Activated T-helper 1 cell treated with anti-CD3 and anti-CD28 coated beads, Interleukin-2, amount 50 U/mL, for 16 hours (primary cell): ENCODE results near the gene NOL4L.

ENCODE experiments used
- DNase-seq, 2 donors: peaks; one replicate each; pipeline ENCODE4 v3.0.0-alpha.2; 2020; ENCODE audit warnings: low read depth in 1 of 2, low spot score in 1 of 2

Gene NOL4L

DNA sequence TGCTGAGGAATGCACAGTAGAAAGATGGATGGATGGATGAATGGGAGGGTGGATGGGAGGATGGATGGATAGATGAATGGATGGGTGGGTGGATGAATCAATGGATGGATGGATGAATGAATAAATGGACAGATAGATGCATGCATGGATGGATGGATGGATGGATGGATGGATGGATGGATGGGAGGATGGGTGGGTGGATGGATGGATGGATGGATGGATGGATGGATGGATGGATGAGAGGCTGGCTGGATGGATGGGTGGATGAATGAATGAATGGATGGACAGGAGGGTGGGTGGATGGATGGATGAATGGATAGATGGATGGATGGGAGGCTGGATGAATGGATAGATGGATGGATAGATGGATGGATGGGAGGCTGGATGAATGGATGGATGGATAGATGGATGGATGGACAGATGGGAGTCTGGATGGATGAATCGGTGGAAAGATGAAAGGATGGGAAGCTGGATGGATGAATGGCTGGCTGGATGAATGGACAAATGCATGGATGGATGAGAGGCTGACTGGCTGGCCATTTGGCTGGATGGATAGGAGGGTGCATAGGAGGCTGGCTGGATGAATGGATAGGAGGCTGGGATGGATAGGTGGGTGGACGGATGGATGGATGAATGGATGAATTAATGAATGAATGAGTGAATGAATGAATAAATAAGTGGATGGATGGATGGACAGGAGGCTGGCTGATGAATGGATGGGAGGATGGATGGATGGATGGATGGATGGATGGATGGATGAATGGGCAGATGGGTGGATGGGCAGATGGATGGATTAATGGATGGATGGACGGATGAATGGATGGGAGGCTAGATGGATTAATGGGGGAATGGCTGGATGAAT, 28.3 kb upstream of the NOL4L start:
- DNase-seq = no peak

DNA sequence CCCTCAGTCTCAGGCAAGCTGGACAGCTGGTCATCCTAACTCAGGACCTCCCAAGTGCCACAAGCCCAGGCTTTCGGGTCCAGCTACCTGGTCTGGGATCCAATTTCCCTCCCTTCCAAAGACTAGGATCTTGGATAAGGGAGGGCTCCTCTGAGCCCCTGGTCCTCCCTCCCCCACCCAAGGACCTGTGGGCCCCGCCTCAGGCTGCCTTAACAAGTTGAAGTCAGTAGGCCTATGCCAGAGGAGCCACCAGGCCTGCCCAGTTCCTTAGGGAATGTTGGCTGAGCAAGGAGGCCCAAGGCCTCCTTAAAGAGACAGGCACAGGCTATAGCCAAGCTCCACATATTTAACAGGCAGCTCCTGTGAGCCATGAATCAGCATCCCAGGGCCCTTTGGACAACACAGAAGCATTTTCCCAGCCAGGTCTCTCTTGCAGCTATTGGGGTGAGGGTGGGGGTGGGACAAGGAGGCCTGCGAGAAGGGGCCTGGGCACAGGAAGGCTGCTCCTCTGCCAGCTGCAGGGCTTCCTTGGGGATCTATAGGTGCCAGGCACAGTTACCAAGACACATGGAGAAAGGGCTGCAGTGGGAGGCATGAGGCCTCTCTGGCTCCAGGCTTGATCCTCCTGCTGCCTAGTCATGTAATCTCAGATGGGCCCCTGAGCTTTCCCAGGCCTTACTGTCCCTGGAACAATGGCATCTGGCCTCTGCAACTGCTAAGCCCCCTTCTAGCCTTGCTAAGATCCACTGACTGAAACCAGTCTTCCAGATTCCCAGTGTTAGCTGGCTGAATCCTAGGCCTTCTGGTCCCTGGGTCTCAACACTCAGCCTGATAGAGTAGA, 27.4 kb upstream of the NOL4L start:
- DNase-seq = no peak

- DNase-seq = no peak
Measured at GRCh38 chr20:32611868-32612267, 26.7 kb upstream of the NOL4L start.

GRCh38 chr20:32611286-32611685, 26.2 kb upstream of the NOL4L start:
- no peak for DNase-seq

GRCh38 chr20:32610472-32611218, 25.5 kb upstream of the NOL4L start:
- DNase-seq = no peak

- no peak for DNase-seq
Measured at GRCh38 chr20:32609993-32610392, 24.9 kb upstream of the NOL4L start.

DNA sequence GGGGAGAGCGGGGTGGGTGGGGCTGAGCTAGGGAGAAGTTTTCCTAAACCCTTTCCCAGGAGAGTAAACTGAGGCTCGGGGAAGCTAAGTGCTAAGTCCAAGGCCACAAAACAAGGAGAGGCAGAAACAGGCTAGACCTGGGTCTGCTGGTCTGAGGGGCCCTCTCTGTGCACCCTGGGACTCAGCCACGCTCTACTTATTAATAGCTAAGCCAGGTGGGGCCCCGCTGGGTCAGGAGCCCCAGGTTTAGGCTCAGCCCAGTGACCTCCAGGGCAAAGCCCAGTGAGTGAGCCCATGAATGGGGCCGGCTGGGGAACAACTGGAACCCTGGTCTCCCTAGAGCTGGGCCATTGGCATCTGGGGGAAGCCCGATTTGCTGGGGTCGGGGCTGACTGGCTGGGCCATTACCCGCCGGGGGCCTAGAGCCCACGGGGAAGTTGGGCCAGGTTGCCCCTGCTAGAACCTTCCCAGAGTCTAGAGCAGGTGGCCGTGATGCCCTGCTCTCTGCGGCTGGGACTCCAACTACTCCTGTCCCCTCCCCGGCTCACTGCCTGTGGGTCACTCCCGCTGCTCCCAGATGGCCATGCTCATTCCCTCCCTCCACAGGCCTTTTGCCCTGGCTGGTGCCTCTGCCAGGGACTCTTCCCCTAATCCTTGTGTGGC, 24.1 kb upstream of the NOL4L start:
- DNase-seq = no peak

DNA sequence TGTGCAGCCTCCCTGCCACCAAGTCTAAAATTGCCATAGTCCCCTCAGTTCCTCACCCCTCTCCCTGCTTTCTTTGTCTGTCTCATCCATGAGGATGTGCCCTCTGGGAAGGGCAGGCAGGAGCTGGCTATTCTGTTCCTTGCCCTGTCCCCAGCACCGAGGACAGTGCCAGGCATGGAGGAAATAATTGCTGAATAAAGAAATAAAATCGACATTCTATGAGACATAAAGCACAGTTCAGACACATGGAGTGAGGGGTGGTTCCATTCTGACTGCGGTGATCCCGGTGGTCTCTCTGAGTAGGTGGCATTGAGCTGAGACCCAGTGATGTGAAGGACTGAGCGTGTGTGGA, 23.5 kb upstream of the NOL4L start:
- DNase-seq = no peak

GRCh38 chr20:32607727-32608663, 22.9 kb upstream of the NOL4L start:
- no peak for DNase-seq

GRCh38 chr20:32607324-32607723, 22.2 kb upstream of the NOL4L start:
- no peak for DNase-seq

DNA sequence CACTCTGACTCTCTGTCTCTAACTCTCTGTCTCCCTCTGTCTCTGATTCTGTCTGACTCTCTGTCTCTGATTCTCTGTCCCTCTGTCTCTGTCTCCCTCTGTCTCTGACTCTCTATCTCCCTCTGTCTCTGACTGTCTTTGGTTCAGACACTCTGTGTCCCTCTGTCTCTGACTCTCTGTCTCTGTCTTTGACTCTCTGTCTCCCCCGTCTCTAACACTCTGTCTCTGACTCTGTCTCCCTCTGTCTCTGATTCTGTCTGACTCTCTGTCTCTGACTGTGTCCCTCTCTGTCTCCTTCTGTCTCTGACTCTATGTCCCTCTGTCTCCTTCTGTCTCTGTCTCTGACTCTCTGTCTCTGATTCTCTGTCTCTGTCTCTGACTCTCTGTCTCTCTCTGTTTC, 21.7 kb upstream of the NOL4L start:
- no peak for DNase-seq

GRCh38 chr20:32606107-32606506, 21.0 kb upstream of the NOL4L start:
- DNase-seq = no peak

GRCh38 chr20:32605167-32605656, 20.1 kb upstream of the NOL4L start:
- DNase-seq = no peak

- DNase-seq = no peak
Measured at GRCh38 chr20:32603046-32603726, 18.1 kb upstream of the NOL4L start.

DNA sequence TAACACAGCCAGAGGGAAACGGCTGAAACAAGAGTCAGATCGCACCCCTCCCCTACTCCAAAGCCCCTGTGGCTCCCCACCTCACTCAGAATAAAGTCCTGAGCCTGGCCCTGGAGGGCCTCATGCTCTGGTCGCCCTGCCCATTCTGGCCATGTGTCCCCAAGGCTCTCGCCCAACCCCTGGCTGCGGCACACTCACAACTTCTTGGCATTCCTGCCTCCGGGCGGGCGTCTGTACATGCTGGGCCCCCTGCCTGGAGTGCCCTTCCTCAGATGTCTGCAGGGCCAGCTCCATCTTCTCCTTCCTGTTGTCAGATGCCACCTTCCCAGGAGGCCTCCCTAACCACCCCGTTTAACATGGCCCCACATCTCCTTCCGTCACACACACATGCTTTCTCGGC, 17.1 kb upstream of the NOL4L start:
- DNase-seq = no peak

DNA sequence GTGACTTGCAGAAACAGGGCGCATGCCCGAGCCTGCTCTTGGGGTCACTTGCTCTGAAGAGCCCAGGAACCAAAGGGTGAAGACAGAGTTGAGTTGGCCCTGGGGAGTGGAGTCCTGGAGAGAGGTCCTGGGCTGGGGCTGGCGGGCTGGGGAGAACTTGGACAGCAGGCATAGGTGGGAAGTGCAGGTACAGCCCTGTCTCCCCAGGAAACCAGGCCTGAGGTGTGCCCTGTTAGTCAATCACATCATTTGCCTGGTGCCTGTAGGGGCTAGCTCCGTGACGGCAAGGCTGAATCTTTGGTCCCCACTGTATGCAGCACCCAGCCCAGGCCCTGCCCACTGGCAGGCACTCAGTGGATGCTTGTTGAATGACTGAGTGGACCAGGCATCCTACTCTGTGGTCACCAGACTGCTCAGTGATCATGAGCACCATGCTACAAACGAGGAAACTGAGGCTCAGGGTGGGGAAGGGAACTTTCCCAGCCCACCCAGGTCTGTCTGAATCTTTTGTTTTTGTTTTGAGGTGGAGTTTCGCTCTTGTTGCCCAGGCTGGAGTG, 15.6 kb upstream of the NOL4L start:
- no peak for DNase-seq

- no peak for DNase-seq
Measured at GRCh38 chr20:32599783-32600340, 14.7 kb upstream of the NOL4L start.

GRCh38 chr20:32598606-32599005, 13.5 kb upstream of the NOL4L start:
- no peak for DNase-seq

DNA sequence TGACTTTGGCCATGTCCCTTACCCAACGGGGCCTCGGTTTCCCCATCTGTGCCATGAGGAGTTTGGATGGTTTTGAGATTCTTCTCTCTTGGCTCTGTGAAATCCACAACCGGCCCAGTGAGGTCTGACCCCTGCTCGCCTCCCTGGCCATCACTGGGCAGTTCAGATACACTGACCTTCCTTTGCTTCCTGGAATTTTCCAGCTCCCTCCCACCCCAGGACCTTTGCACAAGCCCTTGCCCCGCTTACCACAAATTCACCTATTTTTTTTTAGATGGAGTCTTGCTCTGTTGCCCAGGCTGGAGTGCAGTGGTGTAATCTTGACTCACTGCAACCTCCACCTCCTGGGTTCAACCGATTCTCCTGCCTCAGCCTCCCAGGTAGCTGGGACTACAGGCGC, 12.6 kb upstream of the NOL4L start:
- DNase-seq = no peak
